ENCODE measurements around the gene RTN1. TPM values are rescaled to one million over a fixed set of nuclear protein-coding genes. Genes with fewer than 3 reads are reported as not detected.

The RTN1 gene
- total and polyA plus RNA-seq, 2 donors: 1.6 to 1.9 TPM

DNA sequence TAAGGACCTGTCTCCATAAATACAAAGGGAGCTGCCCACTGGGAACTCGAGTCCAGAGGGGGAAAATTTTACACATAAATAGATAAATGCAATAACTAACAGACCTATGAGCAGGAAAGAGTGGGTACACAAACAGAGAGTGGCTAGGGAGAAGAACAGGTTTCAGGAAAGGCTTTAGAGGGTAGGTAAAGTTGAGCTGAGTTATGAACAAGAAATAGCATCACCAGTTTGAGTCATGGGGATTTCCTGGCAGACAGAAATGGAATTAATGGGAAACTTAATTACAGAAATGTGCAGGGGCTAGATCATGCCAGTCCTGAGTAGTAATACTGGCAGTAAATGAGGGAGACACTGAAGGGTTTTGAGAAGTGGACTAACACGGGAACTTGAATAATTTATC is 236.0 kb downstream of the RTN1 start:
- Histone ChIP-seq H3K4me3 (ENCODE audit: low read length in 2 of 2) (no peak overlapping the region), H3K27me3 (ENCODE audit: control insufficient read depth in 2 of 2, insufficient read depth in 1 of 2, low read length in 1 of 2) (peaks cover 15 to 21% of the 10 kb centered on the region in 2 donors), H3K36me3 (ENCODE audit: control insufficient read depth in 2 of 2, insufficient read depth in 2 of 2, low read length in 1 of 2) (no peaks in the 10 kb centered on the region), H3K9me3 (ENCODE audit: control insufficient read depth in 2 of 2, insufficient read depth in 1 of 2, low read length in 1 of 2) (no peaks in the 10 kb centered on the region), H3K27ac (ENCODE audit: low read depth in 1 of 2, low read length in 1 of 2) (no peak overlapping the region), H3K4me1 (ENCODE audit: control insufficient read depth in 2 of 2, insufficient read depth in 2 of 2, low read length in 2 of 2) (no peaks in the 10 kb centered on the region)
- DNase-seq (ENCODE audit: low read depth in 6 of 9, low spot score in 9 of 9): no peak
- WGBS: 84% methylated on average over 2 of the region's 2 CpGs

DNA sequence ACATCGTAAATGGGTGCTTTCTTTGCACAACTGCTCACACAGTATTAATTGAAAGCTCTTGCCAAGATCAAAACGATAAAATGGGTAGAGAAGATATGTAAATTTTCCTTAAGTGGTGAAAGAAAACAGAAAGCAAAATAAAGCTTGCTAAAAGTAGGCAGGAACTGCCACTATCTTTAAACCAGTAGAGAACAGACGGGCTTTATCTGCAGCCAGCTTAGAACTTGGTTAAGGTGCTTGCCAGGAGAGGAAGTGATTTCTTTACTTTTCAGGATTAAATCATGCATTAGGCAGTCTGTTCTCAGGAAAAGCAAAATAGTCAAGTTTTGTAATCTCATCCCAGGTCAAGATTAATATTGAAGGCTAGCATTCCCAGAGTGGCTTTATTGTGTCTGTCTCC is 237.1 kb downstream of the RTN1 start:
- H3K36me3 ChIP-seq (ENCODE audit: control insufficient read depth in 2 of 2, insufficient read depth in 2 of 2, low read length in 1 of 2): no peaks in the 10 kb centered on the region
- no peak for DNase-seq (ENCODE audit: low read depth in 6 of 9, low spot score in 9 of 9)
- no peaks in the 10 kb centered on the region for H3K9me3 ChIP-seq (ENCODE audit: control insufficient read depth in 2 of 2, insufficient read depth in 1 of 2, low read length in 1 of 2)
- WGBS: 27% methylated on average over 3 of the region's 3 CpGs
- peaks cover 20 to 26% of the 10 kb centered on the region in 2 donors for H3K27me3 ChIP-seq (ENCODE audit: control insufficient read depth in 2 of 2, insufficient read depth in 1 of 2, low read length in 1 of 2)
- no peaks in the 10 kb centered on the region for H3K4me1 ChIP-seq (ENCODE audit: control insufficient read depth in 2 of 2, insufficient read depth in 2 of 2, low read length in 2 of 2)
- no peak overlapping the region for H3K27ac ChIP-seq (ENCODE audit: low read depth in 1 of 2, low read length in 1 of 2)
- H3K4me3 ChIP-seq (ENCODE audit: low read length in 2 of 2): no peak overlapping the region

DNA sequence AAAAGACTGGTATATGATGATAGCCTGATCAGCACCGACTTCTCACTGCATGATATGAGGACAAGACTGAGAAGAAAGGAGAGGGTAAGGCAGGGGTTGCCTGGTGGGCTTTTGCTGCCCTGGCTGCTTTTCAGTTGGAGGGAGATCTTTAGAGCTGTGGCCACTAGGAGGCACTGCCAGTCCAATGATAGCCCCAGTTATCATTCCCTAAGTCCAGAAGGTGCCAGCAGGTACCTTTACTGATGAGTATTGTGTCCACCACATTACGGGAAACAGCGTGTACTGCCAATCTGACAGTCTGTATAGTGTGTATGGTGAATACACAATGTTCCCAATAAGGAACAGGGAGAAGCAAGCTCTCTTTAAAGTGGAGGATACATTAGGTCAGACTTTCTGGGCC is 238.2 kb downstream of the RTN1 start:
- Histone ChIP-seq H3K27me3 (ENCODE audit: control insufficient read depth in 2 of 2, insufficient read depth in 1 of 2, low read length in 1 of 2) (peaks cover 20 to 26% of the 10 kb centered on the region in 2 donors), H3K4me3 (ENCODE audit: low read length in 2 of 2) (no peak overlapping the region), H3K36me3 (ENCODE audit: control insufficient read depth in 2 of 2, insufficient read depth in 2 of 2, low read length in 1 of 2) (no peaks in the 10 kb centered on the region), H3K4me1 (ENCODE audit: control insufficient read depth in 2 of 2, insufficient read depth in 2 of 2, low read length in 2 of 2) (no peaks in the 10 kb centered on the region), H3K9me3 (ENCODE audit: control insufficient read depth in 2 of 2, insufficient read depth in 1 of 2, low read length in 1 of 2) (no peaks in the 10 kb centered on the region), H3K27ac (ENCODE audit: low read depth in 1 of 2, low read length in 1 of 2) (no peak overlapping the region)
- WGBS: 74% methylated on average over 3 of the region's 3 CpGs
- DNase-seq (ENCODE audit: low read depth in 6 of 9, low spot score in 9 of 9): peak in 1 of 9 donors; percentile 2

DNA sequence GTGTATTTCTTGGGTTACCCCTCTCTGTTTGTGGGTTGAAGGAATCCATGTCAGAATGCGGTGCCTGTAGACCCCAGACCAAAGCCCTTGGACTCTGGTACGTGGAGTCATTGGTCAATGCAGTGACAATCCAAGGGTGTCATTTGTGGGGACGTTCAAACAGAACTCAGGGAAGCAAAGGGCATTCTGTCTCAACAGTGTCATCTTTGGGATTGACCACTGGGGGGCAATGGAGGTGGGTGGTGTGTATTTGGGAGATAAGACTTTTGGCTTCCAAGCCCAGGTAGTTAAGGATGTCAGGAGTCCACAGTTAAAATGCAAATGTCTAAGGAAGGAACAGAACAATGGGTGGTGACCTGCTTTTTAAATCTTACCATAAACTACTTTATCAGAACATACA is 239.3 kb downstream of the RTN1 start:
- no peak overlapping the region for H3K4me3 ChIP-seq (ENCODE audit: low read length in 2 of 2)
- H3K36me3 ChIP-seq (ENCODE audit: control insufficient read depth in 2 of 2, insufficient read depth in 2 of 2, low read length in 1 of 2): no peaks in the 10 kb centered on the region
- no peak overlapping the region for H3K27ac ChIP-seq (ENCODE audit: low read depth in 1 of 2, low read length in 1 of 2)
- H3K9me3 ChIP-seq (ENCODE audit: control insufficient read depth in 2 of 2, insufficient read depth in 1 of 2, low read length in 1 of 2): no peaks in the 10 kb centered on the region
- 38% methylated on average over 3 of the region's 3 CpGs for WGBS
- peaks cover 20 to 26% of the 10 kb centered on the region in 2 donors for H3K27me3 ChIP-seq (ENCODE audit: control insufficient read depth in 2 of 2, insufficient read depth in 1 of 2, low read length in 1 of 2)
- no peaks in the 10 kb centered on the region for H3K4me1 ChIP-seq (ENCODE audit: control insufficient read depth in 2 of 2, insufficient read depth in 2 of 2, low read length in 2 of 2)
- no peak for DNase-seq (ENCODE audit: low read depth in 6 of 9, low spot score in 9 of 9)

DNA sequence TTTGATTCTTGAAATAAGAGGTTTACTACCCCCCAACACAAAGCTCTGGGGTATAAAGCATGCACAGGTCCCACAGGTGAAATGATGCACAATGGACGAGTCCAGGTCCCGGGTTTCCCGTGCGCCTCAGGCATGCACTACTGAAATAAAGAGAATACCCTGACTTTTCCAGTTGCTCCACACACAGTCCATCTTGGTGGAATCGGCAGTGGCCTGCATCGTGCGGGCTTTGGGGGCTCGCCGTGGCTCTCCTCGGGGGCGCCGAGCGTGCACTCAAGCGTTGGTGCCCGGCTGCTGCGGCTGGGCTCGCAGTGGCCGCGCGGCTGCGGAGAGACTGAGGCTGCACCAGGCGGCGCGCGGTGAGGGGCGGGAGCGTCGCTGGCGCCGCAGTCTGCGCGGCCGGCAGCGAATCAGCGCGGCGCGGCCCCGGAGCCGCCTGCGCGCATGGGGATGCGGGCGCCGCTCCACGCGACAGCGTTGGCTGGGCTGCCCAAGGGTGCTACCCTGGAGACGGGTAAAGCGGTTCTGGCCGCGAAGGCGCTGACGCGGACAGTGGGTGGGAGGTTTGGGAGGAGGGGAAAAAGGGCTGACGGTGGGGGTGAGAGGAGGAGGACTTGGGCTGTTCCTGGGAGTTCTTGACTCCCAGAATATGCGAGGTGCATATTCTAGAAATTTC is 240.2 kb downstream of the RTN1 start:
- WGBS: 2% methylated on average over 57 of the region's 57 CpGs
- H3K4me3 ChIP-seq (ENCODE audit: low read length in 2 of 2): no peak overlapping the region
- H3K9me3 ChIP-seq (ENCODE audit: control insufficient read depth in 2 of 2, insufficient read depth in 1 of 2, low read length in 1 of 2): no peaks in the 10 kb centered on the region
- peaks cover 20 to 26% of the 10 kb centered on the region in 2 donors for H3K27me3 ChIP-seq (ENCODE audit: control insufficient read depth in 2 of 2, insufficient read depth in 1 of 2, low read length in 1 of 2)
- DNase-seq (ENCODE audit: low read depth in 6 of 9, low spot score in 9 of 9): no peak
- no peaks in the 10 kb centered on the region for H3K4me1 ChIP-seq (ENCODE audit: control insufficient read depth in 2 of 2, insufficient read depth in 2 of 2, low read length in 2 of 2)
- H3K36me3 ChIP-seq (ENCODE audit: control insufficient read depth in 2 of 2, insufficient read depth in 2 of 2, low read length in 1 of 2): no peaks in the 10 kb centered on the region
- no peak overlapping the region for H3K27ac ChIP-seq (ENCODE audit: low read depth in 1 of 2, low read length in 1 of 2)

DNA sequence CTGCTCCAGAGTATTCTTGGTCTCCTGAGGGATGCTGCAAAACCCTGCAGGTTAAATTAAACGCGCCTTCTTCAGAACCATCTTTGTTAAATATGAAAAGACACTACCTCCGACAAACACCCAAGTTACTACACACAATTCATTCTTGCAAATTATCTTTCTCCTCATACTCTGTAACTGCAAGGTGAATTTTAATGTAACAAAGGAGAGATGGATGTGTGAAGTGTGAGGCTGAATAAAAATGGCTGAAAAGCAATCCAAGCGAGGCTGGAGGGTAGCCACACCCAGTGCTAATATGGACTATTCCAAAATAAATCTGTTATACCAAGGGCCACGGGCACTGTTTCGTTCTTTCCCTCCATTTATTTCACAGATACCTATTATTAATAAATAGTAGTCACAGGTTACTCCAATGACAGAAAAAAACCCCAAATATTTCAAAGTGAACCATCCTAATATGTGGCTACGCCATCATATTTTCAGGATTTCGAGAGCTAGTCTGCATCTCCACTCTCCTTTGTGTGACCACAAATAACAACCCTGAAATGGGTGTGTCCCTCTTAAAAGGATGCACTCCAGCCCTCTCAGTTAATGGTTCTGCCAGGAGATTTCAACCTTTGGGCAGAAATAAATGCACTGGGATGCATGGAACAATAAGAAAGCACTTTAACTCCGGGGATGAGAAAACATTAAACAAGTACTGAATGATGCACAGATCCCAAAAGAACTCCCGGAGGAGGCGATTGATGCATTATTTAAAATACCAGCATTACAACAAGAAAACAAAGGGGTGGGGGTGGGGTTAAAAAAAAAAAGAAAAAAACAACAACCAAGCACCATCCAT is 240.9 kb downstream of the RTN1 start:
- no peak for DNase-seq (ENCODE audit: low read depth in 6 of 9, low spot score in 9 of 9)
- Histone ChIP-seq H3K4me3 (ENCODE audit: low read length in 2 of 2) (no peak overlapping the region), H3K27ac (ENCODE audit: low read depth in 1 of 2, low read length in 1 of 2) (no peak overlapping the region), H3K27me3 (ENCODE audit: control insufficient read depth in 2 of 2, insufficient read depth in 1 of 2, low read length in 1 of 2) (peaks cover 20 to 26% of the 10 kb centered on the region in 2 donors), H3K4me1 (ENCODE audit: control insufficient read depth in 2 of 2, insufficient read depth in 2 of 2, low read length in 2 of 2) (no peaks in the 10 kb centered on the region), H3K36me3 (ENCODE audit: control insufficient read depth in 2 of 2, insufficient read depth in 2 of 2, low read length in 1 of 2) (no peaks in the 10 kb centered on the region), H3K9me3 (ENCODE audit: control insufficient read depth in 2 of 2, insufficient read depth in 1 of 2, low read length in 1 of 2) (no peaks in the 10 kb centered on the region)
- WGBS: 84% methylated on average over 11 of the region's 11 CpGs

DNA sequence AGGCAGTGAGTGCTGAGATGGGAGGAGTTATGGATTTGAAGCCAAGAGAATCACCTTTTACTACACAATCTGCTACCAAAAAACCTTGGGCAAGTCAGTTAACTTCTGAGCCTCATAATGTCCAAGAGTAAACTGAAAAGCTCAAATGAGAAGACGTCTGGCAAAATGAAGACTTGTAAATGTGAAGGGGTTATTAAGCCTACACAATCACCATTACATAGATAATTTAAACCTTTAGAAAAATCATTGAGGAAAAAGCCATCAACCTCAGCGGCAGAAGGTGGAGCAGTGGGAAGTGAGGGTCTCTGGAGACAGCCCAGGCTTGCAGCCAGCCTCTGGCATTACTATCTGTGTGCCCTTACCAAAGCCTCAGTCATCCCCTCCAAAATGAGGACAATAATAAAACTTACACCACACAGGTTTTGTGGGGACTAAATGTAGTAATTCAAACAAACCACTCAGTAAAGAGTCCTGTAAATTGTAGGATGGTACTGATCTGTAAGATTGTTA is 243.5 kb downstream of the RTN1 start:
- H3K36me3 ChIP-seq (ENCODE audit: control insufficient read depth in 2 of 2, insufficient read depth in 2 of 2, low read length in 1 of 2): no peaks in the 10 kb centered on the region
- no peaks in the 10 kb centered on the region for H3K4me1 ChIP-seq (ENCODE audit: control insufficient read depth in 2 of 2, insufficient read depth in 2 of 2, low read length in 2 of 2)
- WGBS: 95% methylated on average over 2 of the region's 2 CpGs
- H3K9me3 ChIP-seq (ENCODE audit: control insufficient read depth in 2 of 2, insufficient read depth in 1 of 2, low read length in 1 of 2): no peaks in the 10 kb centered on the region
- peaks cover 20 to 23% of the 10 kb centered on the region in 2 donors for H3K27me3 ChIP-seq (ENCODE audit: control insufficient read depth in 2 of 2, insufficient read depth in 1 of 2, low read length in 1 of 2)
- H3K4me3 ChIP-seq (ENCODE audit: low read length in 2 of 2): no peak overlapping the region
- DNase-seq (ENCODE audit: low read depth in 6 of 9, low spot score in 9 of 9): no peak
- no peak overlapping the region for H3K27ac ChIP-seq (ENCODE audit: low read depth in 1 of 2, low read length in 1 of 2)

DNA sequence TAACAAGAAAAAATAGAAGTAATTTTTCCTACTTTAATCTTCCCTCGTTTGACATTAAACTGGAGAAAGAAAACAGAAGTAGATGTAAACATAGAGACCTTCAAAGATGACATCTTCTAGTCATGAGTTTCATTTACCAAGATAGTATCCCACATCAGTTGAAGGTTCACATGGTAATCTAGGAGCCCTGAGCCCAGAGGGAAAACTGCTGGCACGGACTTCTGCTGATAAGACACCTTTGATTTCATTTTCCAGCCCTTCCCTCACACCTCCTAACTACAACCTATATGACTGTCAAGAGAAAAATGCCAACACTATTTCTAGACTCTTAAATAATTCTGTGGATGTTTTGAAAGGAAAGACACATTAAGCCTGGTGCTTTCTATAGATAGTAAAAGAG is 247.9 kb downstream of the RTN1 start:
- H3K4me1 ChIP-seq (ENCODE audit: control insufficient read depth in 2 of 2, insufficient read depth in 2 of 2, low read length in 2 of 2): no peaks in the 10 kb centered on the region
- no peaks in the 10 kb centered on the region for H3K36me3 ChIP-seq (ENCODE audit: control insufficient read depth in 2 of 2, insufficient read depth in 2 of 2, low read length in 1 of 2)
- no peak overlapping the region for H3K4me3 ChIP-seq (ENCODE audit: low read length in 2 of 2)
- 86% methylated on average over 2 of the region's 2 CpGs for WGBS
- no peak for DNase-seq (ENCODE audit: low read depth in 6 of 9, low spot score in 9 of 9)
- H3K27me3 ChIP-seq (ENCODE audit: control insufficient read depth in 2 of 2, insufficient read depth in 1 of 2, low read length in 1 of 2): no peaks in the 10 kb centered on the region
- H3K27ac ChIP-seq (ENCODE audit: low read depth in 1 of 2, low read length in 1 of 2): no peak overlapping the region
- H3K9me3 ChIP-seq (ENCODE audit: control insufficient read depth in 2 of 2, insufficient read depth in 1 of 2, low read length in 1 of 2): no peaks in the 10 kb centered on the region

DNA sequence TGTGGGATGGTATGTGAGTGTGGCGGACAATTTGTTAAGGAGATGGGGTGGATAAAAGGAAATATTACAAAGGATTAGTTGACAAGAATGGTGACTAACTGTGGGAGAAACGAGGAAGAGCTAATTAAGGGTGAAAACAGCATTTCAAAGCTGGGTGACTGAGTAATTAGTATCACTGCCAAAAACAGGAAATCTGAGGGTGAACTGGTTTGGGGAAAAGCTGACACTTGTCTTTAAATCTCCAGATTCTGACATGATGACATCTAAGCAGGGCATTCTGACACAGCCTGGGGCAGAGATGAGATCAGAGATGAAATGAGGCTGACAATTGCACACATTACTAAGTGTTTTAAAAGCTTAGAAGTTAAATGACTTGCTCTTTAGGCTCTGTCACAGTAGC is 251.5 kb downstream of the RTN1 start:
- Histone ChIP-seq H3K27ac (ENCODE audit: low read depth in 1 of 2, low read length in 1 of 2) (no peak overlapping the region), H3K36me3 (ENCODE audit: control insufficient read depth in 2 of 2, insufficient read depth in 2 of 2, low read length in 1 of 2) (no peaks in the 10 kb centered on the region), H3K9me3 (ENCODE audit: control insufficient read depth in 2 of 2, insufficient read depth in 1 of 2, low read length in 1 of 2) (no peaks in the 10 kb centered on the region), H3K4me1 (ENCODE audit: control insufficient read depth in 2 of 2, insufficient read depth in 2 of 2, low read length in 2 of 2) (no peaks in the 10 kb centered on the region), H3K4me3 (ENCODE audit: low read length in 2 of 2) (no peak overlapping the region), H3K27me3 (ENCODE audit: control insufficient read depth in 2 of 2, insufficient read depth in 1 of 2, low read length in 1 of 2) (no peaks in the 10 kb centered on the region)
- 86% methylated on average over 2 of the region's 2 CpGs for WGBS
- no peak for DNase-seq (ENCODE audit: low read depth in 6 of 9, low spot score in 9 of 9)
